ENCODE results near the gene ZSCAN25.
A peak's percentile ranks its signal among the peaks of the same experiment; 100 is the strongest.

ZSCAN25 gene

DNA sequence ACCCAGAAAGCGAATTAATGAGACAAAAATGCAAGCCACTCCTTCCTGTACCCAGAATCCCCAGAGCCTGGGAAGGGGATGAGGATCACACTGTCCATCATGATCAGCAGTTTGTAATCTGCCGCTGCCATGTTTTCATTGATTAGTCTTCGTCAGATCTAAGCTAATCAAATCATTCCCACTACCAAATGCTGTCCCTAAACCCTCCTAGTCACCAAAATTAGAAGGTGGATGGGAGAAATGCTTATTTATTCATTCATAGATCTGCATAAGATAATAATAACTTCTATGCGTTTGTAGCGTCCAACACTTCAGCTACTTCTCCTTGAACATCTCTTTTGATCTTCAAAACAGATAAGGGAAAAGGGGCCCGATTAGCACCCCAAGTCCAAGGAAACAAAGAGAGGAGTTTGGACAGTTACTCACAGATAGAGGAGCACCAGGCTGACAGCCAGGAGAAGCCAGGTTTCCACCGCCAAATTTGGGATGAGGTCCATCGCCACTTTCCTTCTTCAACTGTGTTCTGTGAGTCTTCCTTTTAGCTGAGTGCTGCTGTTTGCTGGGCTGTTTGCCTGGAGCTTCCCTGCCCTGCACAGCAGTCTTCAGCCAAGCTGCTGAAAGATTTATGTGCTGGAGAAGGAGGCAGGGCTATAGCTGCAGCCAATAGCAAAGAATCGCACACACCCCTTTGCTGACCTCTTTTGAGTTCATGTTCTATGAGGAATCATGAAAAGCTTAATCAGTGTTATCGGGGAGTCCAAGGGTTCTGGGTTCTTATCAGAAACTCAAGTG lies 62.9 kb downstream of the ZSCAN25 start, which contains the start of gene CYP3A5:
Gene CYP3A5 (minus strand): TSS at position 597 of the 792 bp plus-strand sequence. CDS start 100 bp downstream, at position 497.
- H3K4me3 ChIP-seq (ENCODE audit: low read length), result peak within 1 kb of the TSS; percentile 22
- DNase-seq (ENCODE audit: low read depth), result peak; percentile 65
- TF ChIP-seq, protein P1, sequence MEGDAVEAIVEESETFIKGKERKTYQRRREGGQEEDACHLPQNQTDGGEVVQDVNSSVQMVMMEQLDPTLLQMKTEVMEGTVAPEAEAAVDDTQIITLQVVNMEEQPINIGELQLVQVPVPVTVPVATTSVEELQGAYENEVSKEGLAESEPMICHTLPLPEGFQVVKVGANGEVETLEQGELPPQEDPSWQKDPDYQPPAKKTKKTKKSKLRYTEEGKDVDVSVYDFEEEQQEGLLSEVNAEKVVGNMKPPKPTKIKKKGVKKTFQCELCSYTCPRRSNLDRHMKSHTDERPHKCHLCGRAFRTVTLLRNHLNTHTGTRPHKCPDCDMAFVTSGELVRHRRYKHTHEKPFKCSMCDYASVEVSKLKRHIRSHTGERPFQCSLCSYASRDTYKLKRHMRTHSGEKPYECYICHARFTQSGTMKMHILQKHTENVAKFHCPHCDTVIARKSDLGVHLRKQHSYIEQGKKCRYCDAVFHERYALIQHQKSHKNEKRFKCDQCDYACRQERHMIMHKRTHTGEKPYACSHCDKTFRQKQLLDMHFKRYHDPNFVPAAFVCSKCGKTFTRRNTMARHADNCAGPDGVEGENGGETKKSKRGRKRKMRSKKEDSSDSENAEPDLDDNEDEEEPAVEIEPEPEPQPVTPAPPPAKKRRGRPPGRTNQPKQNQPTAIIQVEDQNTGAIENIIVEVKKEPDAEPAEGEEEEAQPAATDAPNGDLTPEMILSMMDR (conservative IDR thresholded peaks at IDR 0.05; ENCODE audit: low read length), result no peak
